Lung (tissue), 12 donors: ENCODE results near the gene LEPROT. TPM values are rescaled to one million over a fixed set of nuclear protein-coding genes. Genes with fewer than 3 reads are reported as not detected.

Experiments
- ATAC-seq: fragments of 200-7000 bp; cut with Tn5 transposase; one replicate; pipeline ENCODE4 v1.9.1; 2020; ENCODE audit warnings: moderate number of reproducible peaks; ENCODE audit not compliant: insufficient read depth, low FRiP score
- DNase-seq, 3 donors: peaks; one replicate each; pipeline ENCODE4 v3.0.0-alpha.2; 2013 to 2017
- H3K27ac ChIP-seq, 2 donors: one replicate each; pipeline ENCODE4 v1.5.1; 2013; ENCODE audit warnings: mild to moderate bottlenecking in 2 of 2, moderate library complexity in 2 of 2, control low read depth in 1 of 2, inconsistent platforms in 1 of 2, low read depth in 1 of 2, low read length in 1 of 2
- H3K27me3 ChIP-seq, 3 donors: one replicate each; pipeline ENCODE4 v1.5.1; 2013; ENCODE audit warnings: low read length in 2 of 3; ENCODE audit not compliant: control insufficient read depth in 3 of 3, insufficient read depth in 3 of 3
- H3K36me3 ChIP-seq, 4 donors: one replicate each; pipeline ENCODE4 v1.5.1; 2013; ENCODE audit warnings: low read length in 4 of 4, mild to moderate bottlenecking in 1 of 4, moderate library complexity in 1 of 4; ENCODE audit not compliant: control insufficient read depth in 4 of 4, insufficient read depth in 4 of 4
- H3K4me1 ChIP-seq, 5 donors: one replicate each; pipeline ENCODE4 v1.5.1; 2013; ENCODE audit warnings: low read length in 5 of 5, mild to moderate bottlenecking in 2 of 5, moderate library complexity in 1 of 5; ENCODE audit not compliant: control insufficient read depth in 5 of 5, insufficient read depth in 5 of 5
- H3K4me3 ChIP-seq: one replicate; pipeline ENCODE4 v1.5.1; 2013; ENCODE audit warnings: mild to moderate bottlenecking, control low read depth, moderate library complexity
- H3K9ac ChIP-seq, 2 donors: one replicate each; pipeline ENCODE4 v1.5.1; 2013; ENCODE audit warnings: low read length in 2 of 2, control low read depth in 1 of 2; ENCODE audit not compliant: insufficient read depth in 1 of 2
- H3K9me3 ChIP-seq, 4 donors: one replicate each; pipeline ENCODE4 v1.5.1; 2013; ENCODE audit warnings: low read length in 3 of 4, mild to moderate bottlenecking in 1 of 4, moderate library complexity in 1 of 4; ENCODE audit not compliant: control insufficient read depth in 4 of 4, insufficient read depth in 3 of 4
- WGBS, 2 donors: extraction: QIAGEN DNeasy Blood & Tissue Kit; methylation state at CpG; one replicate each; pipeline ENCODE4 v1.1.7; 2013; 5-methylcytosine and 5-hydroxymethylcytosine counted together
- polyA plus RNA-seq, 2 donors: library from polyadenylated mRNA; stranded (reverse); fragments of 200-250 nt; gene quantifications; one replicate each; pipeline ENCODE4 v1.2.1, GENCODE V29; 2013
- total RNA-seq, 2 donors: library from RNA; depleted of rRNA in 1 of 2; stranded (reverse); fragments of >200 nt in 1 of 2; gene quantifications; one replicate each; pipeline ENCODE4 v1.2.1, GENCODE V29; 2014 to 2021
- TF ChIP-seq, protein P1 (sequence below): IDR thresholded peaks from 2 replicates; pipeline ENCODE4 v1.5.1; 2012; ENCODE audit warnings: mild to moderate bottlenecking; ENCODE audit errors: control extremely low read depth, extremely low read depth
- donor health status: control.
- donor health status: control.
- donor health status: Bipolar disorder and iron deficiency.
- donor health status: healthy.
- donor health status: DM: yes; HTN: yes; CAD: no.

The LEPROT gene
- total and polyA plus RNA-seq, 4 donors = 43.0 to 88.6 (median 68.5) TPM

DNA sequence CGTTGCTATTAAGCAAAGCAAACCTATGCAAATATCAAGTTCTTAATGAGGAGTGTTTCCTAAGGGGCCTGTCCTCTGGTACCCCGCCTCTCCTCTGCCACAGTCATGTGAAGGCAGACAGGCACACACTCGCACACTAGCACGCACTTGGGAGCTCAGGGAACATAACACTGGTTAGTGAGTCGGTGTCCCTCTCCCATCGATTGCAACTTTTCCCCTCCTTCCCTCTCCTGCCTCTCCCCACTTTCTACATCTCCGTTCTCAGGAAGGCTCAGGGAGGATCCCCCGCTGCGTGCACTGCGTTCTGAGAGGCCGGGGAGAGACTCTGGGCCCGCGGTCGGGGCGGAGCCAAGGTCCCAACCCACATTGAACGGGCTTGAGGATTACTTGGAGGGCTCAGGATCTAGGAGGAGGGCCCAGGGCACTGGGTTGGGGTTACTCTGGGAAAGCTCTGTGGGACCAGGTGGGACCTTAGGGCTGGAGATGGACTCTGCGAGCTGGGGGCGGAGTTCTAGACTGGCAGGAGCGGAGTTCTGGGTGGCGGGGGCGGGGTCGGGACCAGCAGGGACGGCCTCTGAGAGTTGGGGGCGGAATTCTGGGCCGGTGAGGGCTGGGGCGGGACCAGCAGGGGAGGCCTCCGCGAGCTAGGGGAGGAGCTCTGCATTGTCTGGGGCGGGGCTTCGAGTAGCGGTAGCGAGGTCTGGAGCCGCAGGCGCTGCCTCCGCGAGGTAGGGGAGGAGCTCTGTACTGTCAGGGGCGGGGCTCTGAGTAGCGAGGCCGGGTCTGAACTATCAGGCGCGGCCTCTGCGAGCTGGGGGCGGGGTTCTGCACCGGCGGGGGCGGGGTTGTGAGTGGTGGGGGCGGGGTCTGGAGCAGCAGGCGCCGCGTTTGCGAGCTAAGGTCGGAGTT is 533 bp upstream of the LEPROT start:
- H3K9ac ChIP-seq = peak overlapping the region; percentile 31 to 39
- ATAC-seq = peak; percentile 95
- H3K27me3 ChIP-seq = no peaks in the 10 kb centered on the region
- peak overlapping the region; percentile 47 for H3K4me3 ChIP-seq
- peaks cover 8 to 24% (median 11%) of the 10 kb centered on the region in 5 donors for H3K4me1 ChIP-seq
- DNase-seq = peak; percentile 99
- no peaks in the 10 kb centered on the region for H3K36me3 ChIP-seq
- H3K27ac ChIP-seq = peak overlapping the region; percentile 88 to 98
- no peaks in the 10 kb centered on the region for H3K9me3 ChIP-seq
- WGBS, 2 donors = 0 to 2% methylated on average over 37 to 52 of the region's 52 CpGs
- TF ChIP-seq, protein P1, sequence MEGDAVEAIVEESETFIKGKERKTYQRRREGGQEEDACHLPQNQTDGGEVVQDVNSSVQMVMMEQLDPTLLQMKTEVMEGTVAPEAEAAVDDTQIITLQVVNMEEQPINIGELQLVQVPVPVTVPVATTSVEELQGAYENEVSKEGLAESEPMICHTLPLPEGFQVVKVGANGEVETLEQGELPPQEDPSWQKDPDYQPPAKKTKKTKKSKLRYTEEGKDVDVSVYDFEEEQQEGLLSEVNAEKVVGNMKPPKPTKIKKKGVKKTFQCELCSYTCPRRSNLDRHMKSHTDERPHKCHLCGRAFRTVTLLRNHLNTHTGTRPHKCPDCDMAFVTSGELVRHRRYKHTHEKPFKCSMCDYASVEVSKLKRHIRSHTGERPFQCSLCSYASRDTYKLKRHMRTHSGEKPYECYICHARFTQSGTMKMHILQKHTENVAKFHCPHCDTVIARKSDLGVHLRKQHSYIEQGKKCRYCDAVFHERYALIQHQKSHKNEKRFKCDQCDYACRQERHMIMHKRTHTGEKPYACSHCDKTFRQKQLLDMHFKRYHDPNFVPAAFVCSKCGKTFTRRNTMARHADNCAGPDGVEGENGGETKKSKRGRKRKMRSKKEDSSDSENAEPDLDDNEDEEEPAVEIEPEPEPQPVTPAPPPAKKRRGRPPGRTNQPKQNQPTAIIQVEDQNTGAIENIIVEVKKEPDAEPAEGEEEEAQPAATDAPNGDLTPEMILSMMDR = no peak

DNA sequence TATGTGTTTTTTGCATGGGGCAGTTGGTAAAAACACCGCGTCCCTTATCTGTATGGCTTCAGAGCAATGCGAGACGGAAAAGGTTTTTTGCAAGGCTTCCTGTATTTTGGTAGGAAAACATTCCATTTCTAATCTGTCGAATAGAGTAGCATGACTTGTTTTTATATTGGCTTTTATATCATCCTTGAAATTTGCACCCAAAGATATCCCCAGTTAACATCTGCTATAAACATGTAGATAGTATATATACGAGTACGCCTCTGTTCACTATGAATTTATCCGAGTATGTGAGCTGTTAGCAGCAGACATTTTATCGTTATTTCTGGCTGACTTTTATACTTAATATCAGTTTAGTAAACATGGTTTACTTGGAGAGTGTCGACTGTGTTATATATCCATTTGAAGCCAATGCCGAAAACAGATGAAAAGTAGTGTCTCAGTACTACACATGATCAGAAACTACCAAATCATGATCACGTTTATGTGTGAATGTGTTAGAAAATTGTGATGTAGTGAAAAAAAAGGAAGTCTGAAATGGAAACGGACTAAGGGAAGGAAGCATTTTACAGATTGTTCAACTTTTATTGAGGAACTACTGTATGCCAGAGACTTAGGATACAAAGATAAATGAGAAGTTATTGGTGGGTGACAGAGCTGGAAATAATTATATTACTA is 1.0 kb downstream of the LEPROT start:
- Histone ChIP-seq H3K9ac (peak overlapping the region; percentile 87 to 94), H3K4me3 (peak overlapping the region; percentile 81), H3K27ac (peak overlapping the region; percentile 98), H3K9me3 (no peaks in the 10 kb centered on the region), H3K36me3 (peaks cover 7 to 15% (median 13%) of the 10 kb centered on the region in 4 donors), H3K4me1 (peaks cover 8 to 24% (median 11%) of the 10 kb centered on the region in 5 donors), H3K27me3 (no peaks in the 10 kb centered on the region)
- ATAC-seq (no peak), DNase-seq (peak in 1 of 3 donors; percentile 70)
- WGBS, 2 donors = 2 to 3% methylated on average over 13 of the region's 13 CpGs
- TF ChIP-seq, protein P1 = no peak

DNA sequence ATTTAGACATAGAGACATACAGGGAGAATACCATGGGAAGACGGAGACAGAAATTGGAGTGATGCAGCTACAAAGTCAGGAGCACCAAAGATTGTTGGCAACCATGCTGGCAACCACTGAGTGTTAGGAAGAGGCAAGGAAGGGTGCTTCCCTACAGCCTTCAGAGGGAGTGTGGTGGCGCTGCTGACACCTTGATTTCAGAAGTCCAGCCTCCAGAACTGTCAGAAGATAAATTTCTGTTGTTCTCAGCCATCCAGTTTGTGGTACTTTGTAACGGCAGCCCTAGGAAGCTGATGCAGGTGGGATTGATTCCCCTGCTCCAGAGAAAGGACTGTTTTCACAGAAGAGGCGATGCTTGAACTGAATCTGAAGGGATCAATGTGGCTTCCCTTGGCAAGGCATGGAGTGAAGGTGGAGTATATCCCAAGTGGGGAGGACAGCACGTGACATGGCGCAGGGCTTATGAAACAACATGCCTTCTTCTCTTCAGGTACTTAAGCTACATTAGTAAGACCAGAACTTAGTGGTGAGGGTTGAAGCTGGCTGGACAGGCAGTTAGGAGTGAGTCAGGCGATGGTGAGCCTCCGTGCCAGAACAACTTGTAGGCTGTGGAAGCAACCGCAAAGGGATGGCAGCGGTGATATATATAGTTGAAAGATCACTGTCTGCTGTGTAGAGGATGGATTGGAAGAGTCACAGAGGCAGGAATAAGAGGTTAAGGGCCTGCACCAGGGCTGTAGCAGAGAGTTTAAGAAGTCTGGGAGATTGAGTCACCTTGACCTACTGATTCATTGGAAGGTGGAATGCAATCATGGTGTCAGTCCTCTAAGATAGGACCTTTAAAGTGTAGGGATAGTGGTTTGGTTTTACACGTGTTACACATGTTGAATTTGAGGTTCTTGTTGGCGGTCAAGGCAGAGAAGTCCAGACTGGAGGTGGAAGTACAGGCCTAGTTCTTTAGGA is 2.1 kb downstream of the LEPROT start:
- TF ChIP-seq, protein P1 = no peak
- H3K4me1 ChIP-seq = peaks cover 8 to 24% (median 11%) of the 10 kb centered on the region in 5 donors
- H3K9me3 ChIP-seq = no peaks in the 10 kb centered on the region
- peak overlapping the region in 1 of 2 donors; percentile 87 for H3K9ac ChIP-seq
- no peak for ATAC-seq
- peak overlapping the region in 1 of 2 donors; percentile 66 for H3K27ac ChIP-seq
- no peak for DNase-seq
- no peaks in the 10 kb centered on the region for H3K27me3 ChIP-seq
- peaks cover 11 to 22% (median 18%) of the 10 kb centered on the region in 4 donors for H3K36me3 ChIP-seq
- 84 to 86% methylated on average over 12 of the region's 12 CpGs for WGBS, 2 donors
- H3K4me3 ChIP-seq = no peak overlapping the region
